Hepatocyte (in vitro differentiated cells): ENCODE data around the gene UNC119.

ENCODE experiments used
- EZH2 ChIP-seq: fragments of 200-600 bp; sonication (generic); IDR thresholded peaks from 2 replicates; pipeline ENCODE4 v1.6.1; 2016; ENCODE audit warnings: antibody characterized with exemption, mild to moderate bottlenecking, borderline replicate concordance
- EZH2phosphoT487 ChIP-seq: fragments of 200-600 bp; sonication (generic); IDR thresholded peaks from one replicate; pipeline ENCODE4 v1.6.1; 2018; ENCODE audit warnings: antibody characterized with exemption, mild to moderate bottlenecking, low read depth, moderate library complexity; ENCODE audit not compliant: unreplicated experiment, severe bottlenecking
- TF ChIP-seq, protein P1 (sequence below): fragments of 200-600 bp; sonication (generic); IDR thresholded peaks from 2 replicates; pipeline ENCODE4 v1.5.1; 2016; ENCODE audit warnings: antibody characterized with exemption, mild to moderate bottlenecking; ENCODE audit not compliant: poor library complexity

GRCh38 chr17:28538296-28538895, 14.0 kb downstream of the UNC119 start:
- TF ChIP-seq, protein P1, sequence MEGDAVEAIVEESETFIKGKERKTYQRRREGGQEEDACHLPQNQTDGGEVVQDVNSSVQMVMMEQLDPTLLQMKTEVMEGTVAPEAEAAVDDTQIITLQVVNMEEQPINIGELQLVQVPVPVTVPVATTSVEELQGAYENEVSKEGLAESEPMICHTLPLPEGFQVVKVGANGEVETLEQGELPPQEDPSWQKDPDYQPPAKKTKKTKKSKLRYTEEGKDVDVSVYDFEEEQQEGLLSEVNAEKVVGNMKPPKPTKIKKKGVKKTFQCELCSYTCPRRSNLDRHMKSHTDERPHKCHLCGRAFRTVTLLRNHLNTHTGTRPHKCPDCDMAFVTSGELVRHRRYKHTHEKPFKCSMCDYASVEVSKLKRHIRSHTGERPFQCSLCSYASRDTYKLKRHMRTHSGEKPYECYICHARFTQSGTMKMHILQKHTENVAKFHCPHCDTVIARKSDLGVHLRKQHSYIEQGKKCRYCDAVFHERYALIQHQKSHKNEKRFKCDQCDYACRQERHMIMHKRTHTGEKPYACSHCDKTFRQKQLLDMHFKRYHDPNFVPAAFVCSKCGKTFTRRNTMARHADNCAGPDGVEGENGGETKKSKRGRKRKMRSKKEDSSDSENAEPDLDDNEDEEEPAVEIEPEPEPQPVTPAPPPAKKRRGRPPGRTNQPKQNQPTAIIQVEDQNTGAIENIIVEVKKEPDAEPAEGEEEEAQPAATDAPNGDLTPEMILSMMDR: no peak
- TF ChIP-seq EZH2 (no peak), EZH2phosphoT487 (no peak)
